WTC11 (cell line): Measurements from ENCODE around the gene WEE1. TPM values are rescaled to one million over a fixed set of nuclear protein-coding genes. Genes with fewer than 3 reads are reported as not detected.
A peak's percentile ranks its signal among the peaks of the same experiment; 100 is the strongest.
"Not testable (repeated sequence)": the region's sequence is repeated elsewhere in the genome, so short reads cannot be mapped to it uniquely, and the experiment has no call there.

Experiments used
- ATAC-seq: fragments of 200-7000 bp; cut with Tn5 transposase; 2 replicates; pipeline ENCODE4 v1.10.0; 2021; ENCODE audit warnings: mild to moderate bottlenecking, moderate library complexity
- CTCF ChIA-PET: fragments of 300-600 bp; sonication (Branson Sonifier 250); formaldehyde crosslinking; loops from one replicate; lab custom pipeline; 2021; ENCODE audit warnings: antibody characterized with exemption; lab: Charles Lee
- POLR2A ChIA-PET: fragments of 350-600 bp; sonication (Branson Sonifier 250); formaldehyde crosslinking; loops from one replicate; lab custom pipeline; 2021; ENCODE audit warnings: antibody characterized with exemption; lab: Charles Lee
- DNase-seq: peaks from one replicate; pipeline ENCODE4 v3.0.0; 2021; ENCODE audit warnings: low spot score
- H3K27ac Mint-ChIP-seq: 2 replicates; pipeline ENCODE4 v1.8.0; 2021; ENCODE audit warnings: mixed read lengths
- H3K27me3 Mint-ChIP-seq: 2 replicates; pipeline ENCODE4 v1.8.0; 2021; ENCODE audit warnings: low read depth, mild to moderate bottlenecking, moderate library complexity, mixed read lengths
- H3K36me3 Mint-ChIP-seq: 2 replicates; pipeline ENCODE4 v1.8.0; 2021; ENCODE audit warnings: mixed read lengths
- H3K4me1 Mint-ChIP-seq: 2 replicates; pipeline ENCODE4 v1.8.0; 2022; ENCODE audit warnings: mixed read lengths
- H3K4me3 Mint-ChIP-seq: 2 replicates; pipeline ENCODE4 v1.8.0; 2021; ENCODE audit warnings: mild to moderate bottlenecking, moderate library complexity, mixed read lengths
- H3K9me3 Mint-ChIP-seq: 2 replicates; pipeline ENCODE4 v1.8.0; 2021; ENCODE audit warnings: mixed read lengths
- CBFB ChIP-seq: sonication (generic); formaldehyde crosslinking; IDR thresholded peaks from 2 replicates; pipeline ENCODE4 v1.8.1; 2022; ENCODE audit warnings: mild to moderate bottlenecking, low read depth, missing genetic modification reagents
- ETV6 ChIP-seq: sonication (generic); formaldehyde crosslinking; IDR thresholded peaks from 2 replicates; pipeline ENCODE4 v1.8.1; 2022; ENCODE audit warnings: mild to moderate bottlenecking, missing genetic modification reagents
- GTF2I ChIP-seq: fragments of 250-450 bp; sonication (Bioruptor Pico); conservative IDR thresholded peaks from 2 replicates; pipeline ENCODE4 v1.4.0; 2021; ENCODE audit warnings: mild to moderate bottlenecking
- NFYB ChIP-seq: sonication (generic); formaldehyde crosslinking; conservative IDR thresholded peaks from 2 replicates; pipeline ENCODE4 v1.8.0; 2022; ENCODE audit warnings: low read depth, missing genetic modification reagents
- TP53 ChIP-seq: sonication (generic); formaldehyde crosslinking; IDR thresholded peaks from 2 replicates; pipeline ENCODE4 v1.8.1; 2023; ENCODE audit warnings: mild to moderate bottlenecking, missing genetic modification reagents
- USF2 ChIP-seq: sonication (generic); formaldehyde crosslinking; IDR thresholded peaks from 2 replicates; pipeline ENCODE4 v1.8.1; 2023; ENCODE audit warnings: mild to moderate bottlenecking, missing genetic modification reagents, moderate library complexity
- ZMAT4 ChIP-seq: fragments of 250-450 bp; sonication (Bioruptor Pico); IDR thresholded peaks from 2 replicates; pipeline ENCODE4 v1.9.0; 2021; ENCODE audit warnings: mild to moderate bottlenecking
- total RNA-seq: library from RNA; stranded (reverse); gene quantifications from 3 replicates; pipeline ENCODE4 v1.2.3, GENCODE V29; 2021
- TF ChIP-seq, protein P1 (sequence below): sonication (generic); formaldehyde crosslinking; IDR thresholded peaks from 2 replicates; pipeline ENCODE4 v1.8.0; 2022; ENCODE audit warnings: mild to moderate bottlenecking, missing genetic modification reagents
- TF ChIP-seq, protein P2 (sequence below): fragments of 250-450 bp; sonication (Bioruptor Pico); conservative IDR thresholded peaks from 2 replicates; pipeline ENCODE4 v1.9.0; 2021; ENCODE audit warnings: mild to moderate bottlenecking
- TF ChIP-seq, protein P3 (sequence below): sonication (generic); formaldehyde crosslinking; IDR thresholded peaks from 2 replicates; pipeline ENCODE4 v1.8.1; 2022; ENCODE audit warnings: low read depth, missing genetic modification reagents, borderline replicate concordance

WEE1 gene
- total RNA-seq, 1 experiment from 2014 or later = 109 TPM

GRCh38 chr11:9600644-9601036 is 27.2 kb downstream of the WEE1 start (continued):
- TF ChIP-seq, protein P1, sequence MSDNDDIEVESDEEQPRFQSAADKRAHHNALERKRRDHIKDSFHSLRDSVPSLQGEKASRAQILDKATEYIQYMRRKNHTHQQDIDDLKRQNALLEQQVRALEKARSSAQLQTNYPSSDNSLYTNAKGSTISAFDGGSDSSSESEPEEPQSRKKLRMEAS (CRISPR knock-in tag) = no peak
- no peak for TF ChIP-seq GTF2I (CRISPR knock-in tag)
- TF ChIP-seq, protein P2, sequence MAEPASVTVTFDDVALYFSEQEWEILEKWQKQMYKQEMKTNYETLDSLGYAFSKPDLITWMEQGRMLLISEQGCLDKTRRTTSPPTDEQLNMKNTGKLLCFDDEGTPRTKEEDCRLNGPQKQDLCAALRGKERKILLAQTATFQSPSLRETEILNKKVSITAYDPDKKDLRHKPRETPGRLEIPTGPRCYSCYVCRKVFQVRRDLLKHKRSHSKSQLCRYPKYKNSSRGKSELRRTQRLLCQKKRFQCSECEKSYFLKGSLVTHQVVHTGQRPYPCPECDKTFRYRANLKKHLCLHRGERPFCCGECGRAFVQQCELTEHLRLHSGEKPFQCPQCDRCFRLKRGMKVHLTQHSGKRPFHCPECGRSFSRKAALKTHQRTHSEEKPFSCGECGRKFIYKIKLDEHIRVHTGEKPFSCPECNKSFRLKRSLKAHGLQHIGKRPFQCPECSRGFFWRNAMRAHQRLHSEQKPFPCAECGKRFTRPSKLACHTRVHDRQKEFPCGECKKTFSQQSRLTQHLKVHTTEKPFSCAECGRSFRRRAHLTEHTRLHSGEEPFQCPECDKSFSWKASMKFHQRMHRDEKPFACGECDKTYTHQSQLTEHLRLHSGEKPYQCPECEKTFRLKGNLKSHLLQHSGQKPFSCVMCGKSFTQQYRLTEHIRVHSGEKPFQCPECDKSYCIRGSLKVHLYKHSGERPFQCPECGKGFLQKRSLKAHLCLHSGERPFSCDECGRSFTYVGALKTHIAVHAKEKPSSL = no peak
- TF ChIP-seq, all 79 proteins: peak for 0

- Mint-ChIP-seq H3K4me1 (peaks cover 24% of the 10 kb centered on the region), H3K9me3 (no peaks in the 10 kb centered on the region), H3K27me3 (no peaks in the 10 kb centered on the region), H3K36me3 (no peaks in the 10 kb centered on the region), H3K27ac (peak overlapping the region; percentile 90), H3K4me3 (0 out of 2 replicates have a peak overlapping the region, but pooled peaks have one; percentile 3)
- ChIA-PET CTCF (interaction anchor here (0.7 to 2.2 kb wide), 10 partner anchors 12 to 706 kb away, joined by 3 to 32 read pairs (median 5); no protein-coding TSS in a partner anchor), POLR2A (interaction anchor here (0.6 to 1.6 kb wide), 7 partner anchors 18 to 146 kb away, joined by 3 to 11 read pairs (median 5); partner anchors contain the start of genes WEE1 and ZNF143)
- DNase-seq (peak; percentile 36), ATAC-seq (peak; percentile 91)
- 0 out of 2 replicates have a peak, but pooled peaks have one; percentile 14 for TF ChIP-seq USF2
- TF ChIP-seq, protein P3, sequence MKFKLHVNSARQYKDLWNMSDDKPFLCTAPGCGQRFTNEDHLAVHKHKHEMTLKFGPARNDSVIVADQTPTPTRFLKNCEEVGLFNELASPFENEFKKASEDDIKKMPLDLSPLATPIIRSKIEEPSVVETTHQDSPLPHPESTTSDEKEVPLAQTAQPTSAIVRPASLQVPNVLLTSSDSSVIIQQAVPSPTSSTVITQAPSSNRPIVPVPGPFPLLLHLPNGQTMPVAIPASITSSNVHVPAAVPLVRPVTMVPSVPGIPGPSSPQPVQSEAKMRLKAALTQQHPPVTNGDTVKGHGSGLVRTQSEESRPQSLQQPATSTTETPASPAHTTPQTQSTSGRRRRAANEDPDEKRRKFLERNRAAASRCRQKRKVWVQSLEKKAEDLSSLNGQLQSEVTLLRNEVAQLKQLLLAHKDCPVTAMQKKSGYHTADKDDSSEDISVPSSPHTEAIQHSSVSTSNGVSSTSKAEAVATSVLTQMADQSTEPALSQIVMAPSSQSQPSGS (CRISPR knock-in tag) = no peak
- TF ChIP-seq, protein P2 = no peak
- 0 out of 2 replicates have a peak, but pooled peaks have one; percentile 27 for TF ChIP-seq ETV6 (CRISPR knock-in tag)
- TF ChIP-seq TP53 (CRISPR knock-in tag) = 0 out of 2 replicates have a peak, but pooled peaks have one; percentile 48
- TF ChIP-seq, protein P1 (CRISPR knock-in tag) = 0 out of 2 replicates have a peak, but pooled peaks have one; percentile 20
These were observed 27.8 kb downstream of the WEE1 start for GRCh38 chr11:9601037-9601875.

- Mint-ChIP-seq H3K27me3 (no peaks in the 10 kb centered on the region), H3K27ac (peak overlapping the region; percentile 90), H3K36me3 (no peaks in the 10 kb centered on the region), H3K4me1 (peaks cover 28% of the 10 kb centered on the region), H3K4me3 (no peak overlapping the region), H3K9me3 (no peaks in the 10 kb centered on the region)
- no peak for DNase-seq
- TF ChIP-seq CBFB (no peak), ZMAT4 (CRISPR knock-in tag) (no peak), NFYB (CRISPR knock-in tag) (no peak)
- ChIA-PET CTCF (interaction anchor here (1.0 to 2.2 kb wide), 8 partner anchors 12 to 706 kb away, joined by 3 to 32 read pairs (median 10); no protein-coding TSS in a partner anchor), POLR2A (interaction anchor here (1.2 to 1.6 kb wide), 4 partner anchors 25 to 145 kb away, joined by 3 to 11 read pairs (median 5); partner anchors contain the start of genes WEE1 and ZNF143)
- ATAC-seq = no peak; the same call in 1 of the 2 replicates
These were observed 28.4 kb downstream of the WEE1 start for GRCh38 chr11:9601876-9602199.

DNA sequence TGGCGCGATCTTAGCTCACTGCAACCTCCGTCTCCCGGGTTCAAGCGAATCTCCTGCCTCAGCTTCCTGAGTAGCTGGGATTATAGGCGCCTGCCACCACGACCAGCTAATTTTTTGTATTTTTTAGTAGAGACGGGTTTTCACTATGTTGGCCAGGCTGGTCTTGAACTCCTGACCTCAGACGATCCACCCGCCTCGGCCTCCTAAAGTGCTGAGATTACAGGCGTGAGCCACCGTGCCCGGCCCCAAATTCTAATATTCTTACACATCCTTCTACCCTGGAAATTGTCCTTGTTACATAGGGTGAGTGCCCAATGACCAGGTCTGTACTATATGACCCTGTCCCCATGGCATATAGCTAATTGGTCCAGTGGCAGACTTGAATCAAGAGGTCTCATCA is 29.7 kb downstream of the WEE1 start:
- CTCF ChIA-PET = interaction anchor here (1.1 to 1.7 kb wide), 3 partner anchors 9 to 145 kb away, joined by 3 to 7 read pairs (median 4); no protein-coding TSS in a partner anchor
- POLR2A ChIA-PET, ATAC-seq, H3K27me3 Mint-ChIP-seq, H3K27ac Mint-ChIP-seq, DNase-seq, H3K9me3 Mint-ChIP-seq, H3K36me3 Mint-ChIP-seq, H3K4me3 Mint-ChIP-seq: not testable (repeated sequence)
- peaks cover 38% of the 10 kb centered on the region for H3K4me1 Mint-ChIP-seq
